ENCODE data around the gene PPARA. TPM values are rescaled to one million over a fixed set of nuclear protein-coding genes. Genes with fewer than 3 reads are reported as not detected.

PPARA gene
- total RNA-seq, 6 donors from 2014 or later: 10.2 to 27.0 (median 20.9) TPM

- 56 to 75% methylated on average over 11 to 14 of the region's 35 CpGs for WGBS, 2 donors
- H3K27me3 ChIP-seq: no peaks in the 10 kb centered on the region
- H3K27ac ChIP-seq: peak overlapping the region; percentile 78 to 93 (median 86)
- TF ChIP-seq EP300 (IDR thresholded peaks at IDR 0.05) (no peak), CTCF (IDR thresholded peaks at IDR 0.05) (no peak), POLR2A (IDR thresholded peaks at IDR 0.05) (peak in 1 of 4 donors; percentile 19)
- DNase-seq (peak; percentile 53 to 88), ATAC-seq (ENCODE audit: low FRiP score in 2 of 2) (peak in 1 of 2 donors; percentile 5)
- peak overlapping the region in 1 of 4 donors; percentile 1 for H3K4me3 ChIP-seq
- H3K36me3 ChIP-seq: peaks cover 3 to 78% (median 63%) of the 10 kb centered on the region in 4 donors
- H3K9me3 ChIP-seq: no peaks in the 10 kb centered on the region
- peaks cover 82 to 95% (median 84%) of the 10 kb centered on the region in 4 donors for H3K4me1 ChIP-seq
Observed at GRCh38 chr22:46107089-46107664, 43.1 kb upstream of the PPARA start.

- ATAC-seq (ENCODE audit: low FRiP score in 2 of 2) (no peak), DNase-seq (peak in 1 of 2 donors; percentile 78)
- H3K4me3 ChIP-seq: no peak overlapping the region
- no peak for TF ChIP-seq EP300 (IDR thresholded peaks at IDR 0.05)
- peak in 1 of 4 donors; percentile 3 for TF ChIP-seq POLR2A (IDR thresholded peaks at IDR 0.05)
- TF ChIP-seq CTCF (IDR thresholded peaks at IDR 0.05): no peak
- no peak for TF ChIP-seq POLR2AphosphoS5 (IDR thresholded peaks at IDR 0.05)
- peaks cover 3 to 78% (median 63%) of the 10 kb centered on the region in 4 donors for H3K36me3 ChIP-seq
- peak overlapping the region; percentile 78 to 93 (median 86) for H3K27ac ChIP-seq
- no peaks in the 10 kb centered on the region for H3K9me3 ChIP-seq
- H3K4me1 ChIP-seq: peaks cover 74 to 90% (median 78%) of the 10 kb centered on the region in 4 donors
- WGBS, 2 donors: 63 to 77% methylated on average over 8 to 20 of the region's 22 CpGs
- H3K27me3 ChIP-seq: no peaks in the 10 kb centered on the region
Observed at GRCh38 chr22:46107753-46108563, 42.4 kb upstream of the PPARA start.

- Histone ChIP-seq H3K4me1 (peaks cover 66 to 81% (median 72%) of the 10 kb centered on the region in 4 donors), H3K4me3 (no peak overlapping the region), H3K36me3 (peaks cover 3 to 81% (median 60%) of the 10 kb centered on the region in 4 donors), H3K27me3 (no peaks in the 10 kb centered on the region), H3K27ac (peak overlapping the region; percentile 66 to 93 (median 86)), H3K9me3 (no peaks in the 10 kb centered on the region)
- DNase-seq (peak in 1 of 2 donors; percentile 54), ATAC-seq (ENCODE audit: low FRiP score in 2 of 2) (peak in 1 of 2 donors; percentile 3)
- TF ChIP-seq POLR2A (IDR thresholded peaks at IDR 0.05): no peak
- TF ChIP-seq EP300 (IDR thresholded peaks at IDR 0.05): no peak
- peak in 1 of 6 experiments; percentile 40 for TF ChIP-seq CTCF (IDR thresholded peaks at IDR 0.05)
- TF ChIP-seq POLR2AphosphoS5 (IDR thresholded peaks at IDR 0.05): no peak
- 55 to 64% methylated on average over 11 to 20 of the region's 20 CpGs for WGBS, 2 donors
Observed at GRCh38 chr22:46108564-46109473, 41.5 kb upstream of the PPARA start.

- Histone ChIP-seq H3K36me3 (peaks cover 3 to 89% (median 57%) of the 10 kb centered on the region in 4 donors), H3K4me3 (no peak overlapping the region), H3K9me3 (no peaks in the 10 kb centered on the region), H3K27ac (peak overlapping the region; percentile 66 to 93 (median 86)), H3K4me1 (peaks cover 58 to 78% (median 66%) of the 10 kb centered on the region in 4 donors), H3K27me3 (no peaks in the 10 kb centered on the region)
- DNase-seq: no peak
- ATAC-seq (ENCODE audit: low FRiP score in 2 of 2): no peak
- TF ChIP-seq CTCF (IDR thresholded peaks at IDR 0.05) (no peak), POLR2A (IDR thresholded peaks at IDR 0.05) (no peak)
- WGBS, 2 donors: 82 to 91% methylated on average over 7 to 12 of the region's 13 CpGs
Observed at GRCh38 chr22:46109474-46110003, 40.8 kb upstream of the PPARA start.

Data from upper lobe of left lung (tissue), 6 donors.